Fibroblast of villous mesenchyme (primary cell): ENCODE results near the gene ZFYVE1. TPM values are rescaled to one million over a fixed set of nuclear protein-coding genes. Genes with fewer than 3 reads are reported as not detected.
"Not testable (repeated sequence)": the region's sequence is repeated elsewhere in the genome, so short reads cannot be mapped to it uniquely, and the experiment has no call there.

Experiments
- DNase-seq: peaks from one replicate; pipeline ENCODE4 v3.0.0-alpha.2; 2010; ENCODE audit warnings: low read depth
- H3K4me3 ChIP-seq: 2 replicates; pipeline ENCODE4 v1.5.1; 2011; ENCODE audit warnings: low read depth, mild to moderate bottlenecking, low read length
- total RNA-seq: library from RNA; depleted of rRNA; stranded (reverse); fragments of >200 nt; gene quantifications from 2 replicates; pipeline ENCODE4 v1.2.3, GENCODE V29; 2012
- TF ChIP-seq, protein P1 (sequence below): IDR thresholded peaks from 2 replicates; pipeline ENCODE4 v1.5.1; 2012; ENCODE audit warnings: low read depth, mild to moderate bottlenecking, low read length; ENCODE audit not compliant: insufficient read depth

Gene ZFYVE1
- total RNA-seq, 1 donor = 21.6 TPM

DNA sequence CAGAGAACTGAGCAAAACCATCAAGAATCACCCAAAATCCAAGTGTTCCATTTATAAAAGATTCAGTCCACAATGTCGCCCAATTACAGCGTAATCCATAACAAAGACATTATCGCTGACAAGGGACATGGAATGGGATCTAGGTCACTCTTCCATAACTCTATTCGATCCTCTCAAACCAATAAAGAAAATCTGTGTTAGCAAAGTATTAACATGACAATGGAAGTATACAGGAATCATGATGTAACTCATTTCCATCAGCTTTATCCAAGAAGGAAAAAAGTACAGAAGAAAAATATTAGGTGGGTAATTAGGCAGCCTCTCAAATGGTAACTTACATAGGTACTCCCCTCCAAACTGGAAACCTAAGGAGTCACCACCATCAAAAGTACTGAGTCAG lies 4.9 kb downstream of the ZFYVE1 start:
- no peak overlapping the region for H3K4me3 ChIP-seq
- no peak for DNase-seq
- TF ChIP-seq, protein P1, sequence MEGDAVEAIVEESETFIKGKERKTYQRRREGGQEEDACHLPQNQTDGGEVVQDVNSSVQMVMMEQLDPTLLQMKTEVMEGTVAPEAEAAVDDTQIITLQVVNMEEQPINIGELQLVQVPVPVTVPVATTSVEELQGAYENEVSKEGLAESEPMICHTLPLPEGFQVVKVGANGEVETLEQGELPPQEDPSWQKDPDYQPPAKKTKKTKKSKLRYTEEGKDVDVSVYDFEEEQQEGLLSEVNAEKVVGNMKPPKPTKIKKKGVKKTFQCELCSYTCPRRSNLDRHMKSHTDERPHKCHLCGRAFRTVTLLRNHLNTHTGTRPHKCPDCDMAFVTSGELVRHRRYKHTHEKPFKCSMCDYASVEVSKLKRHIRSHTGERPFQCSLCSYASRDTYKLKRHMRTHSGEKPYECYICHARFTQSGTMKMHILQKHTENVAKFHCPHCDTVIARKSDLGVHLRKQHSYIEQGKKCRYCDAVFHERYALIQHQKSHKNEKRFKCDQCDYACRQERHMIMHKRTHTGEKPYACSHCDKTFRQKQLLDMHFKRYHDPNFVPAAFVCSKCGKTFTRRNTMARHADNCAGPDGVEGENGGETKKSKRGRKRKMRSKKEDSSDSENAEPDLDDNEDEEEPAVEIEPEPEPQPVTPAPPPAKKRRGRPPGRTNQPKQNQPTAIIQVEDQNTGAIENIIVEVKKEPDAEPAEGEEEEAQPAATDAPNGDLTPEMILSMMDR = no peak

DNA sequence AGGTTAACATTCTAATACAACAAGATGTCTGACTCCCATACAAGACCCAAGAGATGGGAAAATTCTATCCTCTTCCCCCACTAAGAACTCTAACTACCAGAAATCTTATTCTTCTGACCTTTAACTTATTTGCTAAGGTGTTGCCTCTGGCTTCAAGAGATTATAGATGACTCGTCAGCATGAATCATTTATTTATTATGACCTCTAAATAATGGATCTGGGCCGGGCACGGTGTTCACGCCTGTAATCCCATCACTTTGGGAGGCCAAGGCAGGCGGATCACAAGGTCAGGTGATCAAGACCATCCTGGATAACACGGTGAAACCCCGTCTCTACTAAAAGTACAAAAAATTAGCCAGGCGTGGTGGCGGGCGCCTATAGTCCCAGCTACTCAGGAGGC lies 10.9 kb downstream of the ZFYVE1 start:
- not testable (repeated sequence) for DNase-seq, H3K4me3 ChIP-seq

DNA sequence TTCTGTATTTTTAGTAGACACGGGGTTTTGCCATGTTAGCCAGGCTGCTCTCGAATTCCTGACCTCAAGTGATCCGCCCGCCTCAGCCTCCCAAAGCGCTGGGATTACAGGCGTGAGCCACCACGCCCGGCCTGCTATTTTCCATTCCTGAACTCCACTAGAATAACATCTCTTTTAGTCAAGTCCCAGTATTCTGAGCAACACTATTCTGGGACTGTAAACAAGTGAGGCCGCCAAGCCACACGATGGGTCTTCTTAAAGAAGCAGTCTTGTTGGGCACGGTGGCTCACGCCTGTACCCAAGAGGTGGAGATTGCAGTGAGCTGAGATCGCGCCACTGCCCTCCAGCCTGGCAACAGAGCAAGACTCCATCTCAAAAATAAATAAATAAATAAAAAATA lies 11.4 kb downstream of the ZFYVE1 start:
- not testable (repeated sequence) for H3K4me3 ChIP-seq, DNase-seq

DNA sequence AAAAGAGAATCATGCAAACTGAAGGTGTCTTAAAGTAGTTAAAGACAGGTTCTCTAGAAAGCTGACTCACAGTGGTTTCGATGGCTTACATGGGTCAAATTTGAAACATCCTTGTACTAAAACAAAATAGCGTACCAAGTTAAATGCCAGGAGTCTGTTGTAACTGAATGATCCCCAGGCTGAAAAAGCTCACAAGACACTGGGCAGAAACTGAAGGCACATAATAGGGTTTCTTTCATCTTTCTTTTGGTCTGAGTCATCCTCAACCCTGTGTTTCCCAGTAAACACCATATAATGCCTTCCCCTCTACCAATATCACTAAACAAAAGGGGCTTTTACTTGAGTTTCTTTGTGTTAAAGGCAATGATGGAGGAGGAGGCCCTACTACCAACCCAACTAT lies 12.8 kb downstream of the ZFYVE1 start:
- TF ChIP-seq, protein P1 = no peak
- peak; percentile 42 for DNase-seq
- H3K4me3 ChIP-seq = no peak overlapping the region

DNA sequence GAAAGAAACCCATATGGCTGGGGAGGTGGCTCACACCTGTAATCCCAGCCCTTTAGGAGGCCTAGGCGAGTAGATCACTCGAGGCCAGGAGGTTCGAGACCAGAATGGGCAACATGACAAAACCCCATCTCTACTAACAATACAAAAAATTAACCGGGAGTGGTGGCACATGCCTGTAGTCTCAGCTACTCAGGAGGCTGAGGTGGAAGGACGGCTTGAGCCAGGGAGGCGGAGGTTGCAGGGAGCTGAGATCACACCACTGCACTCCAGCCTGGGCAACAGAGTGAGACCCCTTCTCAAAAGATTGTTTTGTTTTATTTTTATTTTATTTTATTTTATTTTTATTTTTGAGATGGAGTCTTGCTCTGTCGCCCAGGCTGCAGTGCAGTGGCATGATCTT lies 15.7 kb downstream of the ZFYVE1 start:
- H3K4me3 ChIP-seq, DNase-seq: not testable (repeated sequence)

DNA sequence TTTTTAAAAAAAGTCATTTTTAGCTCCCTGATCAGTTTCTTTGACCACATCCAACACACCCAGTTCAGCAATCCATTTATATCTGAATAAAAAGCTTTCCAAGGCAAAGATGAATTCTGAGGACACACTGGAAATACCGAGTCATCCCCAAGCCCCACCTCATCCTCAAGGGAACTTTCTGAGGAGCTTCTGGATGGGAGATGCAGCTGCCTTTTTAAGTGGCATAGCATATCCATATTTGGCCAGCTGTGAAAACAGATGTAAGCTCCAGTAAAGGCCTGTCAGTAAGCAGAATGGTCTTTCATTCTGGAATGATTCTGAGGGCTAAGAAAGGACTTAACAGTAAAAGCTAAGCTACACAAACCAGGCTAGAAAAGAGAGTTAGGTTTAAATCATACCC lies 18.4 kb downstream of the ZFYVE1 start:
- H3K4me3 ChIP-seq = no peak overlapping the region
- peak; percentile 53 for DNase-seq
- TF ChIP-seq, protein P1 = no peak

DNA sequence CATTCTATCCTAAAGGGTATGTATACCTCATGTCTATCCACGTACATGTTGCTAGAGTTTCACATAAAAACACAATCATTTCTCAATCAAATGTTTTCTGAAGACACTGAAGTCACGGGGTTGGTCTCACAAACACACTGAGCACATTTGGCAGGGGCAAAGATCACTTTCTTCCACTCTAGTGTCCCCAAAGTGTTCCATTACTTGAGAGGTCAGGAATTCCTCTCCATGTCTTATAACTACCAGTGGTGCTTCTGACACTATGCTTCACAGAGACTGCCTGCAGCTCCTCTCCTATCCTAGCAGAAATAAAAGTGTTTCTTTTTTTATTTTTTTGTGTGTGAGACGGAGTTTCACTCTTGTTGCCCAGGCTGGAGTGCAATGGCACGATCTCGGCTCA lies 19.1 kb downstream of the ZFYVE1 start:
- TF ChIP-seq, protein P1 = no peak
- no peak for DNase-seq
- no peak overlapping the region for H3K4me3 ChIP-seq

DNA sequence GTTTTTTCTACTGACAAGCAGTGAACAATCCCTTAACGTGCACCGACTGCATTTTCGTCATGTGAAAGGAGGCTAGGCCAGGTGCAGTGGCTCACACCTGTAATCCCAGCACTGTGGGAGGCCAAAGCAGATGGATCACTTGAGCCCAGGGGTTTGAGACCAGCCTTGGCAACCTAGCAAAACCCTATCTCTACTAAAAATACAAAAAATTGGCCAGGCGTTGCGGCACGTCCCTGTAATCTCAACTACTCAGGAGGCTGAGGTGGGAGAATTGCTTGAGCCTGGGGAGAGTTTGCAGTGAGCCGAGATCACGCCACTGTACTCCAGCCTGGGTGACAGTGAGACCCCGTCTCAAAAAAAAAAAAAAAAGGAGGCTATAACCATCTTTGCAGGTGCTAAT lies 22.3 kb downstream of the ZFYVE1 start:
- not testable (repeated sequence) for H3K4me3 ChIP-seq, DNase-seq

DNA sequence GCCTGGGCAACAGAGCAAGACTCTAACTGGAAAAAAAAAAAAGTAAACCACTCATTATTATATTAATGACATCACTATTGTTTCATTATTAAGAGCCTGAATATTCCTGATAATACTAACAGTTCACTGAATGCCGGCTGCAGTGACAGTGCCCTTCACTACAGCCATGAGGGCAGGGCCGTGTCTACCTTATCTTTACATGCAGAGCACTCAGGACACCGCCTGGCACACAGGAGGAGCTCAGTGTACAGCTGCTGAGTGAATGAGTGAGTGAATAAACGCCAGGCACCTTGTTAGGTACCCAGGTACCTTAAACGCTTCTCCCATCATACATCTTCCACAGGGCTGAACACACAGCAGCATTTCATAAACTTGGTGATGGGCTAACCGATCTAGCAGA lies 23.2 kb downstream of the ZFYVE1 start:
- no peak for DNase-seq
- TF ChIP-seq, protein P1 = no peak

More for the DNA sequence above, 23.2 kb downstream of the ZFYVE1 start:
- H3K4me3 ChIP-seq = no peak overlapping the region
